Endothelial cell of umbilical vein (primary cell): ENCODE data around the gene CINP. TPM values are rescaled to one million over a fixed set of nuclear protein-coding genes. Genes with fewer than 3 reads are reported as not detected.

ENCODE experiments used
- BruUV-seq: library from RNA; stranded (reverse); fragments of 400-500 nt; replicated peaks from 2 replicates; lab custom pipeline; 2021; lab: Mats Ljungman, UMichigan
- CTCF ChIA-PET: fragments of 300-600, 350-600 bp; sonication (Branson Sonifier 250); formaldehyde crosslinking; loops from one replicate; lab custom pipeline; 2021; ENCODE audit warnings: antibody characterized with exemption, inconsistent platforms; lab: Charles Lee
- POLR2A ChIA-PET: fragments of 300-600, 350-600 bp; sonication (Branson Sonifier 250); formaldehyde crosslinking; loops from one replicate; lab custom pipeline; 2021; ENCODE audit warnings: antibody characterized with exemption, inconsistent platforms; lab: Charles Lee
- DNase-seq: peaks from one replicate; pipeline ENCODE4 v3.0.0-alpha.2; 2011; ENCODE audit warnings: low read depth, low spot score
- FAIRE-seq: peaks from 2 replicates; lab custom pipeline; 2011; peaks lifted over from hg19 to GRCh38; lab: Jason Lieb, UNC
- H2AFZ ChIP-seq: 2 replicates; pipeline ENCODE4 v1.6.0; 2012; ENCODE audit warnings: low read depth, low read length, control low read depth, inconsistent platforms
- H3K27ac ChIP-seq: 2 replicates; pipeline ENCODE4 v1.5.1; 2011; ENCODE audit warnings: low read depth, mild to moderate bottlenecking, control low read depth, low read length, moderate library complexity; ENCODE audit not compliant: insufficient read depth
- H3K27me3 ChIP-seq, 2 experiments: 2 replicates each; pipeline versions ENCODE4 v1.6.0 to v1.6.1; 2011; ENCODE audit warnings: low read length in 2 of 2, mixed read lengths in 1 of 2; ENCODE audit not compliant: control insufficient read depth in 2 of 2, insufficient read depth in 2 of 2
- H3K36me3 ChIP-seq, 2 experiments: 2 replicates in 1 of 2; 3 replicates in 1 of 2; pipeline ENCODE4 v1.5.1; 2011; ENCODE audit warnings: low read length in 2 of 2, mild to moderate bottlenecking in 1 of 2, moderate library complexity in 1 of 2; ENCODE audit not compliant: control insufficient read depth in 2 of 2, insufficient read depth in 2 of 2; ENCODE audit errors: extremely low read depth in 1 of 2
- H3K4me1 ChIP-seq: 3 replicates; pipeline ENCODE4 v1.5.1; 2011; ENCODE audit warnings: mild to moderate bottlenecking, low read length; ENCODE audit not compliant: control insufficient read depth, insufficient read depth; ENCODE audit errors: extremely low read depth
- H3K4me2 ChIP-seq: 2 replicates; pipeline ENCODE4 v1.6.1; 2011; ENCODE audit warnings: low read length, control low read depth, mixed read lengths; ENCODE audit not compliant: insufficient read depth
- H3K4me3 ChIP-seq, 3 experiments: fragments of 200-600 bp in 1 of 3; sonication (generic), shearing (Covaris generic) in 1 of 3; replicated peaks in 1 of 3; 2 replicates each; pipeline ENCODE4 v1.5.1; 2011 to 2016; ENCODE audit warnings: control low read depth in 3 of 3, low read length in 3 of 3, mild to moderate bottlenecking in 2 of 3, inconsistent platforms in 1 of 3, low read depth in 1 of 3, moderate library complexity in 1 of 3; ENCODE audit not compliant: insufficient read depth in 1 of 3
- H3K79me2 ChIP-seq: 2 replicates; pipeline ENCODE4 v1.6.0; 2012; ENCODE audit warnings: low read length, inconsistent platforms; ENCODE audit not compliant: control insufficient read depth, insufficient read depth
- H3K9ac ChIP-seq: replicated peaks from 2 replicates; pipeline ENCODE3; 2011; ENCODE audit warnings: low read length, control low read depth; ENCODE audit not compliant: insufficient read depth; ENCODE audit errors: extremely low read depth
- H3K9me1 ChIP-seq: replicated peaks from 3 replicates; pipeline ENCODE4 v1.6.0; 2011; ENCODE audit warnings: mild to moderate bottlenecking, low read length; ENCODE audit not compliant: control insufficient read depth, insufficient read depth; ENCODE audit errors: extremely low read depth
- H3K9me3 ChIP-seq: replicated peaks from 2 replicates; pipeline ENCODE4 v1.5.1; 2012; ENCODE audit warnings: low read length, inconsistent platforms; ENCODE audit not compliant: control insufficient read depth, insufficient read depth
- H4K20me1 ChIP-seq: replicated peaks from 2 replicates; pipeline ENCODE3; 2011; ENCODE audit warnings: mild to moderate bottlenecking, low read length; ENCODE audit not compliant: control insufficient read depth, insufficient read depth; ENCODE audit errors: extremely low read depth
- CTCF ChIP-seq, 2 donors: IDR thresholded peaks; 1 replicate in 1 of 2; 2 replicates in 1 of 2; pipeline ENCODE4 v1.5.1; 2011; ENCODE audit warnings: low read length in 2 of 2, mild to moderate bottlenecking in 2 of 2, moderate library complexity in 2 of 2, control low read depth in 1 of 2, inconsistent platforms in 1 of 2, low read depth in 1 of 2; ENCODE audit not compliant: insufficient read depth in 1 of 2; ENCODE audit errors: extremely low read depth in 1 of 2
- POLR2A ChIP-seq: IDR thresholded peaks from 2 replicates; pipeline ENCODE4 v1.6.1; 2012; ENCODE audit warnings: low read depth, mild to moderate bottlenecking, control low read depth, low read length
- dilution Hi-C: fragments of 300-500 bp; cut with MboI; formaldehyde crosslinking; loops from one replicate; pipeline ENCODE4 v1.15.0; 2019; ENCODE audit warnings: low sequenced_read_pairs; ENCODE audit not compliant: extremely low pct_ligation_motif_present
- intact Hi-C: fragments of 100-400 bp; cut with micrococcal nuclease; formaldehyde crosslinking; loops from one replicate; pipeline ENCODE4 v1.10.0; 2022
- polyA plus RNA-seq, 4 experiments: library from polyadenylated mRNA; depleted of rRNA in 3 of 4; stranded (reverse) in 3 of 4; unstranded in 1 of 4; fragments of >200 nt; gene quantifications; 2 replicates each; pipeline versions ENCODE4 v1.2.1 to v1.2.3, GENCODE V29; 2011 to 2012; ENCODE audit warnings: missing spikeins in 1 of 4
- total RNA-seq: library from RNA; stranded (reverse); gene quantifications from 2 replicates; pipeline ENCODE4 v1.2.3, GENCODE V29; 2021

CINP gene
- total and polyA plus RNA-seq, 2 donors (not counting 3 experiments of a cell fraction or from before 2014, with no cell fraction given) = 44.0 to 79.1 TPM

DNA sequence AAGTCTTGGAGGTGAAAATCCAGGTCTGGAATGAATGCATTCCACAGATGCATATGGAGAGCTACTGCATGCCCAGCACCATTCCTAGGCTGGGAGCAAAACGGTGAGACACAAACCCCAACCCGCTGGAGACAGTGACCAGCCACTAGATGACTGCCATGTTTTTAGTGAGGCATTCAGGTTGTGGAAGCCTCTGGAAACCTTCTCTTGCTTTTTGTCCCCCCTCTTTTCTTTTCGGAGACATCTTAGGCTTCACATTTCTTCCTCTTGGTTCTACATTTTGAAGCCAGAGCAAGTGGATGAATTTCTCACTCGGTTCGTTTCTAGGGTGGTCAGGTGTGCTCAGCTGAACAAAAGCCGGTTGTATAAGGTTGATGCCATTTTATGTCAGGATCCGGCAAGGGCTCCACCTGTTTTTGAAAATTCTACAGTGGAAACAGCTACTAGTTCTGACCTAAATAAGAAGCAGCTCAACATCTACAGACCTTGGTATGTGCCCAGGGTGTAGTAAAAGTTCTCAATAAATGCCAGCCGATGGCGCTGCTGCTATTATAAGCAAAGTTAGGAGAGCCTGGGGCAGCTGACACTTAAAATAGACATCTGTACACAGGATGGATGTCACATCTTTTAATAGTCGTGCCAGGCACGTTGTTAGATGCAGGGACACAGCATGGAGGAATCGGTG, 45.0 kb downstream of the CINP start:
- Histone ChIP-seq H3K9ac (peak overlapping the region; percentile 4), H3K27me3 (no peaks in the 10 kb centered on the region), H3K79me2 (peaks cover 5% of the 10 kb centered on the region), H2AFZ (peak overlapping the region; percentile 91), H4K20me1 (no peaks in the 10 kb centered on the region), H3K4me1 (peaks cover 25% of the 10 kb centered on the region), H3K9me3 (no peaks in the 10 kb centered on the region), H3K4me2 (peak overlapping the region; percentile 29), H3K9me1 (no peaks in the 10 kb centered on the region), H3K36me3 (no peaks in the 10 kb centered on the region), H3K4me3 (peak overlapping the region; percentile 9 to 54 (median 24)), H3K27ac (no peak overlapping the region)
- dilution Hi-C loops (no loop called here), intact Hi-C loops (loop anchor here (2.0 to 10.0 kb wide), 2 partner anchors 357 to 553 kb away; partner anchors contain the start of gene PPP2R5C)
- POLR2A ChIA-PET = no interaction called here
- peak; percentile 39 for DNase-seq
- FAIRE-seq = peak; percentile 15
- BruUV-seq = no TSS peak
- CTCF ChIA-PET = interaction anchor here (0.6 to 2.3 kb wide), 18 partner anchors 13 to 265 kb away, joined by 3 to 10 read pairs (median 4); partner anchors contain the start of genes ANKRD9 and MOK
- no peak for TF ChIP-seq POLR2A
- peak in 1 of 2 donors; percentile 4 for TF ChIP-seq CTCF (IDR thresholded peaks at IDR 0.05; ENCODE audit: extremely low read depth in 1 of 2, insufficient read depth in 1 of 2, low read depth in 1 of 2, low read length in 2 of 2)
